NK-92 (cell line): Measurements from ENCODE around the gene ANKRD44.

Experiments used
- DNase-seq: peaks from one replicate; lab custom pipeline; 2025; ENCODE audit not compliant: unreplicated experiment; lab: John Stamatoyannopoulos, UW

The ANKRD44 gene

DNA sequence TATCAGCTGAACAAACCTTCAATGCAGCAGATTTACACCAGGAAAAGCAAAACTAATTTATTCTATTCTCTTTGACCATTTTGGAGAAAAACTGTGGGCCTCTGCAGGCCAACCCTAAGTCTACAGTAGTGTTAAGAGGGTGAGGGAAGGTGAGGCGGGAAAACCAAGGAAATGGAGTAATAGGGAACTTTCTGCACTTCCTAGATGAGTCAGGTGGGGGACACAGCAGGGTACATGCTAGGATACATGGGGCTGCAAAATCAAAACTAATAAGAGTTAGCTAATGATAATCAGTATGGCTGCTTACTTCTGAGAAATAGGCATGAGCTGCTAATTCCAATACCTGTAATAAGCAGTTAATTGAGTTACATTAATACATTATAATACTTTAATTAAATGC is 318.1 kb downstream of the ANKRD44 start:
- no peak for DNase-seq

DNA sequence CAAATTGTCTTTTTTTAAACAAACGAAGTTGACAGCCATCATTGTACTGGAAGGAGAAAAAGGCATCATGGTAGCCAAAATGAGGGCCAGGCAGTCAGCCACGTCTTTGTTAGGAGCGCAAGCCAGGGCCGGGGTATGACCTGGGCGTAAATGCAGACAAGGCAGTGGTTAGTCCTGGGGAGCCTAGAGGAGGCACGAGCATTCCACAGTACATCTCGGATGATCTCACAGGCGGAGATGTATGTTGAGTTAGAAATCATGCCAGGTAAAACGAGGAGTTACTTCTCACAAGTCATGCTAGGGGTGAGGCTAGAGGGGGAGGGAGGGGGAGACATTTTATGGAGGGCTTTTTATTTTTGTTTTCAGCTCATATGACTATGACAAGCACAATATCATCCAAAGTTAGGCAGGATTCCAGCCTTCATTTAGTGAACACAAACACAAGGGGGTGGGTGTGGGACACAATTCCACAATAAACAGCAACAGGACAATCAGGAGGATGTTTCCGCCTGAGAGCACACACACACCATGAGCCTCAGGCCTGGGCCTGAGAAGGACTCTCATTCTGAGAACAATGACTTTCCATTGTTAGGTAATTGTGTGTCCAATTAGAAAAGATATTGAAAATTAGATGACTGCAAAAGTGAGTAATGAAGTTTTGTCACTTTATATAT is 319.7 kb downstream of the ANKRD44 start:
- DNase-seq = no peak

DNA sequence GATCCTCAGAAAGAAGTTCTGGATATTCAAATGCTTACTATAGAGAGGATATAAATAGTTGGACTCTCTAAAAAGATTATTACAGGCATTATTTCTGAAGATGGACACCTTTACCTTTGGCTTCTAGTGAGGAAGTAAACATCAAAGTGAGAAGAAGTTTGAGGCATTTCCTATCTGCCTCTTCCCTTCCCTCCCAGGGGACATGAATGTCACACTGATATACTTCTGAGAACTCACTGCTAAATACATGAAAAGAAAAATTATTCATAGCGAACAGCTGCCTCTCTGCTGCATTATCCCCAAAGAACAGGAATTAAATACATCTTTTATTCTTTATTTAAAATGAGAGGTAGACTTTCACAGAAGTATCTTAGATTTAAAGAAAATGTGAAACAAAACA is 320.5 kb downstream of the ANKRD44 start:
- no peak for DNase-seq

DNA sequence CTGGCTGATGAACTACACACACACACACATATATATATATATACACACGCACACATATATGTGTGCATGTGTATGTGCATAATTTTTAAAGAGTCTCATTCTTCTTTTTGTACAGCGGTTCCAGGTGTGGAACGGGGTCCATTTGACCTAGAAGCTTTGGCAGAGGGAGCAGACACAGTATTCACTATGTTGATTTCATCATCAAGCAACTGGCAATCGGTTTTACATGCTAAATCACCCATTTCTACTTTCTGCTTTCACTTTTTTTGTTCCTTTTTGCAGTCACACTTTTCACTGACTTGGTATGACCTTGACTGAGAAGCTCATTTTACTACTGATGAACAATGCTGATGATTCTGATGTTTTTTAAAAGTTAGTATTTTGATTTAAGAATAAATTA is 321.1 kb downstream of the ANKRD44 start:
- DNase-seq = no peak

DNA sequence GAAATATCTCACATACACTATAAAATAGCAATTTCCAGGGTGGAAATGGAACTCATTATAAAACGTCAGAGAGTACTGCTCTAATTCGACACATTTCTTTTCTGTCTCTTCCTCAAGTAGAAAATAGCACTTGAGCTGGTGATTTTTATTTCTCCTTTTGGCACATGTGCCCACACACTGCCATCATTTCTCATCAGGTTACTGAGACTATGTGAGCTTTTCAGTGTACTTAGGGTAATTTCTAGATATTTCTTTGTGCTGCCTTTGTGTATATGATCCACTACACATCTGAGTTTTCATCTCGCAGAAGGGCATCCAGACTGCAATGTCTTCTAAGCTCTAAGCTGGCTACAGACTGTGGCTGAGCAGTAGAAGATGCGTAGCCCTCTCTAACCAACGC is 321.9 kb downstream of the ANKRD44 start:
- DNase-seq = no peak

DNA sequence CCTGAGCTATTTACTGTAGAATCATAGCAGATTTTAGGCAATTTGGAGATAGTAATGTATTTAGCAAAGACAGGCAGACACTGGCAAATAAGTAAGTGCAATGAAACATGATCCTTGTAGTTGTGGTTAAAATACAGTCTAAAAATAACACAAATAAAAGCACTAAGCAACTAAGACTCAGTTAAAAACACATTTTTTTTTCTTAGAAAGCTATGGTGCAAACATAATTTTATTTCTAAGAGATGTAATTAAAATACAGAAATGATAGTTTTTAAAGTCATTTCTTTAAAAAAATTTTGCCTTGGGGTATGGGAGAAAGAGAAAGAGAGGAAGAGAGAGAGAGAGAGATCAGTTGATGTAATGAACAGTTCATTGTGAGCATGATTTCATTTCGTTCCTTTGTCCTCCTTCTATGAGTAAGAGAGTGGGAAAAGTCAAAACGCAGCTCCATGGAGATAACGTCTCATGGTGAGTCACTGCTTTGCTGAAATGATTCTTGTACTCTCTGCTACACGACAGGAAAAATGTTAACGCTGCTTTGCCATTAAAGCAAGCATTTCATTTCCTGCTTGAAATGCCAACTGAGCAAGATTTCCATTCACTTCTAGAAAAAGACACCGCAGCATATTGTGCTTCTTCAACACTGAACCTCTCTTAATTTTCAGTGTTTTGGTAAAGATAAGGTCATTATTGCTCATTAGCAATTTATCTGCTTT is 322.8 kb downstream of the ANKRD44 start:
- no peak for DNase-seq

DNA sequence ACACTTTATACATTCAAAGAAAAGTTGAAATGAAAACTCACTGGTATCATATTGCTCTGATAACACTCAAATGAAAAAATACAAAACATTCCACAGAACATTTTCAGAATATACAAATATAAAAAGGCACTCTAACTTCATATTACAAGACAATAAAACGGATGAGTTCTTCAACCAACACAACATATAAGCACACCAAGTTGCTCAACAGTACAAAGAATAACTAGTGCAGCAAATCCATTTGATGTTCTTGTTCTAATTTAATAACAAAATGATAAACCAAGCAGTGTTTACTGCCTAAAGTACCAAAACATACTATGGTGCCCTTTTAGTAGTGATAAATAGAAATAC is 323.3 kb downstream of the ANKRD44 start:
- no peak for DNase-seq

DNA sequence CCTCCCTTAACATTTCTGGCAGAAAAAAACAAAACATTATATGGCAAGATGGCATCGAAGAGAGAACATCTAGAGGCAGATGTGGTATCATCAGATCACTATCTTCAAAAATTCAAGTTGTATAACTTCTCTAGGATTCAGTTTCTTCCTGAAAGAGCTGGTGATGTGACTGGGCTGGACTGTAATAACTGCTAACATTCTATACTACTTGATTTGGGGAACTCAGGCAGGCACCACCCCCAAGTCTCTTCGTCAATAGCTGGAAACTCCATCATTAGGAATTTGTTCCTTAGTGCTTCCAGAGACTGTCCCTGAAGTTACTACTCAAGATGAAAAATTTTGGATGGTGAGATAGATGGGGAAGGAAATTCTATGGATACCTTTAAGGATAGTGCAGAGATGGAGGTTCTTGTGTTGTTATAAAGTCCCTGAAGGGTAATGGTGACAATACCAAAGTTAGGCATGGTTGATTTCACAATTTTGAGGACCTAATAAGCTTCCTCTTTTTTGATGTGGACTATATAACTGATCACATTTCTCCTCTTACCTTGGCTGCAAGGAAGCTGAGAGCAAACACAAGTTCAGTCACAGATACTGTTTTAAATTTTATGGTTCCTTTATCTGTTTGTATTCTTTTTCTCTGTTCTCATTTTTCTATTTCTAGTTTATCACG is 324.9 kb downstream of the ANKRD44 start:
- no peak for DNase-seq

DNA sequence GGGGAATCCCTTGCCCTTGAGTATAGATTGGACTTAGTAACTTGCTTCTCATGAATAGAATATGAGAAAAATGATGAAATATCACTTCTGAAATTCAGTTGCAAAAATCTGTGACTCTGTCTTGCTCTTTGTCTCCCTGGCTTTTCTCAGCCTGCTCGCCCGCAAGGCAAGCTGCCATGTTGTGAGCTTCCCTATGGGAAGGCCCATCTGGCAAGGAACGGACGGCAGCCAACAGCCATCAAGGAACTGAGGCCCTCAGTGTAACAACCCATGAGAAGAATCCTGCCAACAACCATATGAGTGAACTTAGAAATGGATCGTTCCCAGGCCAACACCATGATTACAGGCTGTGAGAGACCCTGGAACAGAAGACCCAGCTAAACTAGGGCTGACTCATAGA is 325.7 kb downstream of the ANKRD44 start:
- no peak for DNase-seq

DNA sequence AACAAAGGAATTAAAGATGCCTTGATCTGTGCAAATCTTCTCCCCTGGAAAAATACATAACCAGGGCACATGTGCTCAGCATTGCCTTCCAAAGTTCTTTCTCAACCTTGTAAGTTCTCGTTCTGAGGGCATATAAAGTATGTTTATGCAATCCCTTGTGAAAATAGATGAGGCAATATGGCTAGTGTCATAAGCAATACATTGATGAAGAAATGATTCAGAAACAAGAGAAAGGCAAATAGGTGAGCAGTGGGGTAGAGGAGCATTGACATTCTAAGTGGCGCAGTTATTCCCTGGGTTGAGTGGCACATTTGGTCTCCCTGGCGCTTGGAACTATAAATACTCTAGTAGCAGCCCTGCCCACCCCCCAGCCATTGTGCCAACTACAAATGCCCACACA is 326.6 kb downstream of the ANKRD44 start:
- DNase-seq = no peak

DNA sequence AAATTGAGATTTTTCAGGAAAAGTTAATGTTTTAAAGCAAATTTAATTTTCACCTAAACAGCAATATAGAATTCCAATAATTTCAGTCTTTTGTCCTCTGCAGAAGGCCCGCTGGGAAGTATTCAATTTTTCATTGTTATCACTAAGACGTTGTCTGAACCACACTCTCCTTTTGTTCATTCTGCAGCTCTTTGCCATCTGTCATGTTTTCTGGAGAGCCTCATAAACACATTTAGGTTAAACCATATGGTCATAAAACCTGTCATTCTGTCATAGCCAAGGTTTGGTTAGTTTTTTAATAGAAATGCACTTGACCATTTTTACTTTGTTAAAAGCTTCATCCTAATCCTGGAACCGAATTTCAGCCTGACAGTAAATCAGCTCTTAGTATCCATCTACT is 330.1 kb downstream of the ANKRD44 start:
- DNase-seq = no peak

DNA sequence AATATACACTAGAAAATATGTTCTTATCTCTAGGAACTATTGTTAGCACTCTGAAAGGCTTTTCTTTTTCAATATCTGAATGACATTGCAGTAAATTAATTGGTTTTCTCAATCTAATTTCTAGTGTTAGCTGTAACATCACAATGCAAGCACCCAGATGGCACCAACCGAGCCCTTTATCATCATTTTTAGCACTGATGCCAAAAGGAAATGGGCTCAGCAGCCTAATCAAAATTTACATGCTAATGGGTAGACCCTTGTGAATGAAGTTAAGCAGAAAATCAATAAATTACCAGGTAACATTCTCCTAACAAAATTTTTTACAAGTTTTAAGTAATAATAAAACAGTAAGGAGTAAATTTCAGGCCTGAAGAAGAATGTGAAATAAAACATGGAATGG is 330.6 kb downstream of the ANKRD44 start:
- DNase-seq = no peak

DNA sequence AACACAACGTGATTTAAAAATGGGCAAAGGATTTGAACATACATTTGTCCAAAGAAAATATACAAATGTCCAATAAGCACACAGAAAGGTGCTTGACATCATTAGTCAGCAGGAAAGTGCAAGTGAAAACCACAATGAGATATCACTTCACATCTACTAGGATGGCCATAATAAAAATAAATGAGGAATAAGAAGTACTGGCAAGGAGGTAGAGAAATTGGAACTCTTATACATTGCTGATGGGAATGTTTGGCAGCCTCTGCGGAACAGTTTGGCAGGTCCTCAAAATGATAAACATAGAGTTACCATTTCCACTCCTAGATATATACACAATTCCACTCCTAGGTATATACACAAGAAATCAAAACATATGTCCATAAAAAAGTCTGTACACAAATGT is 333.1 kb downstream of the ANKRD44 start:
- DNase-seq = no peak

DNA sequence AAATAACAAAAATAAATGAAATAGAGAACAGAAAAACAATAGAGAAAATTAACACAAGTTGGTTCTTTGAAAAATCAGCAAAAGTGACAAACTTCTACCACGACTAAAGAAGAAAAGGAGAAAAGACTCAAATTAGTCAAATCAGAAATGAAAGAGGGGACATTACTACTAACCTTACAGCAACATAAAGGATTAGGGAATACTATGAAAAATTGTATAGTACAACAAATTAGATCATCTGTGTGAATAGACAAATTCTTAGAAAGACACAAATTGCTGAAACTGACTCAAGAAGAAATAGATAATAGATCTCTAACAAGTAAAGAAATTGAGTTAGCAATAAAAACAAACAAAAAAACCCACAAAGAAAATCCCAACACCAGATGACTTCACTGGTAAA is 335.6 kb downstream of the ANKRD44 start:
- DNase-seq = no peak

DNA sequence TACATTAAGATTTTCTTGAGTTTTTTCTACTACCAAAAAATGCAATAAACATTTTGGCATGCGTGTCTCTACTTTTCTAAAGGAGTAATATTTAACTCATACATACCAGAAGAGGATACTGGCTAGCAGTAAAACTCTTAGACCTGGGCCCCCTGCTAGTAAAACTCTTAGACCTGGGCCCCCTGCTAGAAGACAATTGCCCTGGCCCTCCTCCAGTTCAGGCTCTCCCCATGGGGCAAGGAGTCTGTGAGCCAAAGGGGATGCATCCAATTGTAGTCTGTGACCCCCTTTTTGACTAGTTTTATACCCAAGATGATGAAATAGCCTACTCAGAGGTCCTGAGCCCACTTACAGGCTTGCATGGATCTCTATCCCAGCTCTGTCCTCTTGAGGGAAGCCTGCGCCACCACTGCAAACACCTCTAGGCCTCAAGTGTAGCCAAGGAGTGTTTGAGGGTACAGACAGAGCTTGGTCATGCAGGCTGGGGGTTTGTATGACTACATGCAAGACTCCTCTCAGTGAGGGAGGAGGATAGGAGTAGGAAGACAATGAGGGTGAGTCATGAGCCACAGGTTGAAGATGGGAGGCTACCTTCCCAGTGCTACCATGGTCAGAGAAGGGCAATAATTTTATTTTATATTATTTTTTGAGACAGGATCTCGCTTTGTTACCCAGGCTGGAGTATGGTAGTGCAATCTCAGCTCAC is 338.9 kb downstream of the ANKRD44 start:
- no peak for DNase-seq

DNA sequence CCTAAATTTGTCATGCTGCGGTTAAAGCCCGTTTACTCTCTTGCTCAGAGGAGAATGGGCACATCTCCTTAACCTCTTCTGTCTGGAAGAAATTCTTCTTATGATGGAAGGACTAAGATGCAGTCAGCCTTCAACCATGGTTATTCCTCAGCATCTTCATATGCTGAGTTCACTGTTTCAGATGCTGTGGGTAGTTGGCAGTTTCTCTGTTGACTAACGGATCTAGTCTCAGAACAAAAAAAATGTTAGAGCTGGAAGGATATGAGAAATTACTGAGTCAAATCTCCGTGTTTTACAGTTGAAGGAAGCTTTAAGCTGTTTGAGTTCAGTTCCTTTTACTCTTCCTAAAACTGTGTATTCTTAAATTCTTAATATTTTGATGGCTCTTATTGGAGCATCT is 340.5 kb downstream of the ANKRD44 start:
- no peak for DNase-seq

DNA sequence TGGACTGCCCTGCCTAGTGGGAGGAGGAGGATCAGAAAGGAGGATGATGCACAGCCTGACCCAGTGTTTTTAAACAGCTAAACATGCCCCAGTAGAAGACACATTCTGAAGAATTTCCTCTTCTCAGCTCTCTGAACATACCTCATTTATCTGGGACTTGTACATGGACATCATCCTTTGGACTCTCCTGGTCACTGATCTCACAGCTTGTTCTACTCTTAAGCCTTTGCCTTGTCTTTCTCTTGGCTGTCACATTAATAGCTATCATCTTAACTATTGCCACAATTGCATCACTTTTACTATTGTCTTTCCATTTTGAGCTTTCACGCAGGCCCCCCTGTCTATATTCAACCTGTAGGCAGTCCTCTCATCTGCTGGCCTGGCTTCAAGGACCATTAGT is 342.1 kb downstream of the ANKRD44 start:
- DNase-seq = no peak

DNA sequence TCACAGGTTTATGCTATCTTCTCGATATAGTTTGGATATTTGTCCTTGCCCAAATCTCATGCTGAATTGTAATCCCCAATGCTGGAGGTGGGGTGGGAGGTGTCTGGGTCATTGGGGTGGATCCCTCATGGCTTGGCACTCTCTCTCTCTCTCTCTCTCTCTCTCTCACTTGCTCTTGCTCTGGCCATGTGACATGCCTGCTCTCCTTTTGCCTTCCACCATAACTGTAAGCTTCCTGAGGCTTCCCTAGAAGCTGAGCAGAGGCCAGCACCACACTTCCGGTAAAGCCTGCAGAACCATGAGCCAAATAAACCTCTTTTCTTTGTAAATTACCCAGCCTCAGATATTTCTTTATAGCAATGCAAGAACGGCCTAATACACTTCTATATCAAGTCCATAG is 342.8 kb downstream of the ANKRD44 start:
- no peak for DNase-seq

DNA sequence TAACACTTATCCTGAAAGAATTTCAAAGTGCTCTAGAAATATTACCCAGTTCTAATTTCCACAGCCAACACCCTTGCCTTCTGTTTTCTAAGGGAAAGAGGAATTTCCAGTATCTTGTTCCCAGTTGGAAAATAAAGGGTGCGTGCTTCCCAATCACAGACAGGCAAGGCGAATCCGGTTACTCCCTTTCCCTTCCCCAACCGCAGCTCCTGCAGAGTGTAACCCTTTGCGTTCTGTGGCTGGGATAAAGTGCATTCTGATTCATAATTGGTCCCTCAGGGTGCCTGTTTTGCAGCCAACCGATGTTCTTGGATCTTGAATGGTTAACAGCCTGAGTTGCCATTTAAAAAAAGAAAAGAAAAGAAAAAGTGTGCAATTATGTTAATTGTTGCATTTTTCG is 343.5 kb downstream of the ANKRD44 start:
- DNase-seq = no peak

DNA sequence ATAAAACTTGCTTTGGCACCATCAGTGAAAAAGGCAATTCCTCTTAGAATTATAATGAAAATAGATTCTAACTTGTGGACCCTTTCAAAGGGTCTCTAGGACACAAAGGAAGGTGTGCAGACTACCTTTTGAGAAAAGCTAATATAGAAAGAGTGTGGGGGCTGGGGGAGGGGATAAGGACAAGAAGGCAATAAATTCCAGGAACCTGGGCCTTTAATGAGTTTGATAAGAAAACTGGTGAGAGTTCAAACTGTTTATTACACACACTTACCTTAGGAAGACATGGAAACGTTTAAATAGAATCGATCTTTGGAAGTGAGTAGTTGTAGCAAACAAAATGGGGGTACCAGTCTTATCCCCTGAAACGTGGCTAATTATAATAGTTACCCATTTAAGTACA is 344.5 kb downstream of the ANKRD44 start:
- no peak for DNase-seq

DNA sequence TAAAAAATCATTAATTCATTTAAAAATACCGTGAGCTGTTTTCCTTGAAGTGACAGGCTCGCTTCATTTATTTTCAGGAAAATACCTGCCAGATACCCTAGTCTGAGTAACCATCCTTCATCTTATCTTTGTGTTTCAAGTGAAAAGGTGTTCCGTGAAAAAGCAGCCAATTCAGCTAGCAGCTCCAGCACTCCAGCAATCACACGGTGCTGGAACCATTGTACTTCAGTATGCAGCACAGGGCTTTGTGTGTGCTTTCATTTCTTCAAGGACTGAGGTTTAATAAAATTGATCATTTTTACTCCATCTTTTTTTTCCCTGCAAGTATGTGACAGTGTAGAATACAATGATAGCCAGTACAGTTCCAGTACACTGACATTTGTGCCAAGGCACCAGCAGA is 344.9 kb downstream of the ANKRD44 start:
- DNase-seq = no peak

DNA sequence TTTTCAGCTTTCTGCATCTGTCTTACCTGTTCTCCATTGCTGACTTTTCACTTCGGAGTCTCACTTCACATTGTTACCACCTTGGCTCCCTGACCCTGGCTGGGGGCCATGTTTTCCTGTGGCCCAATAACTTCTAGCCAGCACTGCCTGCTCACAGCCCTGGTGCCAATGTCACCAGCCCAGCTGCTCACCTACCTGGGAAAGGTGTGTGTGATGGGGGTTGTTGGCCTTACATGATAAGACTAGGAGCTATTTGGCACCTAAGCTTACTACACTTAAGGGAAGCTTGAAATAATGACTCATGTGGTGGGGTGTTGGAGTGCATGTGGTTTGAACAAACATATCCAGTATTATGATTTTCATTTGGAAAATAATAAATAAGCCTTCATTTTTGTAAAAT is 346.6 kb downstream of the ANKRD44 start:
- DNase-seq = no peak
